GM12891 (cell line): ENCODE data around the gene TTYH3.

ENCODE experiments used
- DNase-seq: peaks from one replicate; pipeline ENCODE4 v3.0.0; 2011; ENCODE audit warnings: low spot score; ENCODE audit not compliant: insufficient read length
- FAIRE-seq: peaks from 2 replicates; lab custom pipeline; 2011; peaks lifted over from hg19 to GRCh38; lab: Jason Lieb, UNC
- PAX5 ChIP-seq: IDR thresholded peaks from 2 replicates; pipeline ENCODE4 v1.6.1; 2011; ENCODE audit warnings: low read length, moderate library complexity, mild to moderate bottlenecking; ENCODE audit not compliant: insufficient read depth, severe bottlenecking
- POLR2A ChIP-seq: IDR thresholded peaks from 2 replicates; pipeline ENCODE4 v1.6.1; 2011; ENCODE audit warnings: low read depth, low read length, control low read depth
- POLR2AphosphoS5 ChIP-seq: IDR thresholded peaks from 2 replicates; pipeline ENCODE4 v1.6.1; 2011; ENCODE audit warnings: low read depth, low read length, control low read depth
- POU2F2 ChIP-seq: IDR thresholded peaks from 2 replicates; pipeline ENCODE4 v1.6.1; 2011; ENCODE audit warnings: low read depth, mild to moderate bottlenecking, control low read depth, low read length, moderate library complexity
- SPI1 ChIP-seq: IDR thresholded peaks from 2 replicates; pipeline ENCODE4 v1.6.1; 2011; ENCODE audit warnings: low read depth, low read length, control low read depth
- TAF1 ChIP-seq: IDR thresholded peaks from 2 replicates; pipeline ENCODE4 v1.6.1; 2011; ENCODE audit warnings: low read depth, low read length, control low read depth

Gene TTYH3

DNA sequence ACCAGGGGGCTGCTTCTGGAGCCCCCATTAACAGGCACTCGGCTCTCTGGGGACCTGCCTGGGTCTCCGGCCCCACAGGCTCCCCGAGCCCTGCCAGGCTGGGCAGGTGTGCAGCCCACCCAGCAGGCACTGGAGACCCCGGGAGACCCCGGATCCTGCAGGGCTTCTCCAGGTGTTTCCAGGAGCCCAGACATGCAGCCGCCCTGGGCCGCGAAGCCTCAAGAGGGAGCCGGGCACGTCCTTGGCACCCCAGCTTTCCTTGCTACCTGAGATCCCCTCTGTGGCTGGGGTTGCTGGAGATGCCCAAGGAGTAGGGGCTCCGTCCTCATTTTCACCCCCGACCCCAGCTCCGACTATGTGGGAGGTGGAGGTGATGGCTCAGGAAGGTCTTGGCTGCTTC lies 48.5 kb downstream of the TTYH3 start:
- FAIRE-seq = no peak

GRCh38 chr7:2680792-2681490 lies 49.2 kb downstream of the TTYH3 start:
- peak; percentile 86 for FAIRE-seq
- peak; percentile 77 for DNase-seq
- no peak for TF ChIP-seq TAF1
- no peak for TF ChIP-seq PAX5
- no peak for TF ChIP-seq SPI1
- no peak for TF ChIP-seq POLR2A
- TF ChIP-seq POU2F2 = no peak

More for the DNA sequence above, 48.5 kb downstream of the TTYH3 start:
- no peak for TF ChIP-seq POU2F2
- no peak for TF ChIP-seq POLR2AphosphoS5
- TF ChIP-seq SPI1 = no peak
- no peak for TF ChIP-seq POLR2A
- no peak for TF ChIP-seq PAX5
- DNase-seq = no peak

DNA sequence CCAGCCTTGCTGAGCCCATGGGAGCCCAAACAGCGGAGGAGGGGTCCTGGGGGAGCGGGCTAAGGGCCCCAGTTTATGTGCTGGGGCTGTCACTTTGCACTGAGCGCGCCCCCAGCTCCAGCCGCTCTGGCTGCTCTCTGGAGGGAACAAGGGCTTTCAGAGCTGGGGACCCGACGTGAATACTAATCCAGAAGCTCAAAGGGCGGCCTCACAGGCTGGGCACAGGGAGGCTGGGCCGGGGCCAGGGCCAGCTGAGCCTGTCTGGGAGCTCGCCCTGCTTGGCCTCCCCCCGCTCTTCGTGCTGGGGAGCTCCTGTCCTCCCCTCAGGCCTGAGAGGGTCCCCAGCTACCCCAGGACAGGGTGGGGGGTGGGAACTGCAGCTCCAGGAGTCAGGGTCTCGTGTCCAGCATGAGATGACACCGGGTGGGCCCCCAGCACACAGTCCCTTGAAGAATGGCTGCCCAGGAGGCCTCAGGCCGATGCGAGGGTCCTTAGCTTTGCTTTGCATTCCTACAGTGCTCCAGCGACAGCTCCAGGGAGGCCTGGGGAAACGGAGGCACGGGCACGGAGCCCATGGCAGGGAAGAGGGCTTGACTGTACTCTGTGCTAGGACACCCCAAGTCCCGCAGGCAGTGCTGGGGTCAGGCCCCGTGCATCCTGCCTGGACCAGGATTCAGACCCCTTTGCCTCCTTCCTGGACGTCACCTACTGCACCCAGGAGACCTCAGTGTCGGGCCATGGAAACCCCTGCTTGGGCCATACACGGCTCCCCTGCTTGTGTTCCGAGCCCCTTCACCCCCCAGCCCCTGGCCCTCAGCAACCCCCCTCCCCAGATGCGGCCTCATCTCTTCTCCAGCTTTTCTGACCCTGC lies 50.4 kb downstream of the TTYH3 start:
- no peak for DNase-seq
- TF ChIP-seq POU2F2 (no peak), TAF1 (no peak), POLR2A (no peak), POLR2AphosphoS5 (no peak), PAX5 (no peak), SPI1 (no peak)
- FAIRE-seq = no peak

DNA sequence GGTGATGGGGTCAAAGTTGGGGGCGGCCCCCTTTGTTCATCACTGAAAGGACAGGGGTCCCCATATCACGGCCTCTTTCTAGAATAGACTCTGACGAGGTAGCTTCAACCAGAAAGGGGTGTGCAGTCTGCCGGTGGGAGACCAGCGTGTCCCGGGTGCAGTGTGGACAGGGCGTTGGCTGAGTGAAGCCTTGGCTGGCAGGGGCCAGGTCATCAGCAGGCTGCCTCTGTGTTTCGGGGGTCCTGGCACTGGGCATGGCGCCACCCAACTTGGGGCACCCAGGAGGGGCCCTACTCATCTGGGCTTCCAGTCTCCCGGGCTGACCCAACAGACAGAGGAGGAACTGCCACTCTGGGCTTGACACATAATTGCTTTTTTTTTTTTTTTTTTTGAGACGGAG lies 52.7 kb downstream of the TTYH3 start:
- DNase-seq = no peak
- no peak for FAIRE-seq

DNA sequence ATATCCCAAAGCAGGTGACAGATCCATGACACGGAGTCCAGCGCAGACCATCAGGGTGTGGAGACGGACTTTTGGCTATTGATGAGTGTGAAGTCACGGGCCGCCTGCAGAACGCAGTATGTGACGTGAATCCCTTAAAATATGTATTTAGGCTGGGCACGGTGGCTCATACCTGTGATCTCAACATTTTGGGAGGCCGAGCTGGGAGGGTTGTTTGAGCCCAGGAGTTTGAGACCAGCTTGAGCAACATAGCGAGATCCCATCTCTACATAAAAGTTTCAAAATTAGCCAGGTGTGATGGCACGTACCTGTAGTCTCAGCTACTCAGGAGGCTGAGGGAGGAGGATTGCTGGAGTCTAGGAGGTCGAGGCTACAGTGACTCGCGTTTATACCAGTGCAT lies 54.3 kb downstream of the TTYH3 start:
- DNase-seq (no peak), FAIRE-seq (no peak)
- TF ChIP-seq PAX5 (no peak), SPI1 (no peak), TAF1 (no peak), POLR2A (no peak), POU2F2 (no peak)

More for the DNA sequence above, 52.7 kb downstream of the TTYH3 start:
- TF ChIP-seq POU2F2 (no peak), SPI1 (no peak), POLR2AphosphoS5 (no peak), POLR2A (no peak), PAX5 (no peak), TAF1 (no peak)

GRCh38 chr7:2687338-2687869 lies 55.6 kb downstream of the TTYH3 start:
- no peak for FAIRE-seq
- TF ChIP-seq SPI1 (no peak), PAX5 (no peak), TAF1 (no peak), POU2F2 (no peak), POLR2AphosphoS5 (no peak), POLR2A (no peak)
- DNase-seq = no peak

- FAIRE-seq (peak; percentile 66), DNase-seq (no peak)
- TF ChIP-seq PAX5 (no peak), POLR2AphosphoS5 (no peak), POLR2A (no peak), TAF1 (no peak), POU2F2 (no peak), SPI1 (no peak)
These were observed 56.1 kb downstream of the TTYH3 start, which contains the start of gene AMZ1 for GRCh38 chr7:2687881-2688318. Gene AMZ1 (plus strand): TSS chr7:2688202. CDS start chr7:2700452, 12,250 bp downstream.

GRCh38 chr7:2688409-2689342 lies 56.9 kb downstream of the TTYH3 start:
- FAIRE-seq = peak; percentile 95
- peak; percentile 73 for DNase-seq
- TF ChIP-seq POLR2A = no peak
- TF ChIP-seq TAF1 = no peak
- no peak for TF ChIP-seq SPI1
- 0 out of 2 replicates have a peak, but pooled peaks have one; percentile 18 for TF ChIP-seq POLR2AphosphoS5
- no peak for TF ChIP-seq PAX5
- TF ChIP-seq POU2F2 = peak; percentile 43; the same call in 1 of the 2 replicates

DNA sequence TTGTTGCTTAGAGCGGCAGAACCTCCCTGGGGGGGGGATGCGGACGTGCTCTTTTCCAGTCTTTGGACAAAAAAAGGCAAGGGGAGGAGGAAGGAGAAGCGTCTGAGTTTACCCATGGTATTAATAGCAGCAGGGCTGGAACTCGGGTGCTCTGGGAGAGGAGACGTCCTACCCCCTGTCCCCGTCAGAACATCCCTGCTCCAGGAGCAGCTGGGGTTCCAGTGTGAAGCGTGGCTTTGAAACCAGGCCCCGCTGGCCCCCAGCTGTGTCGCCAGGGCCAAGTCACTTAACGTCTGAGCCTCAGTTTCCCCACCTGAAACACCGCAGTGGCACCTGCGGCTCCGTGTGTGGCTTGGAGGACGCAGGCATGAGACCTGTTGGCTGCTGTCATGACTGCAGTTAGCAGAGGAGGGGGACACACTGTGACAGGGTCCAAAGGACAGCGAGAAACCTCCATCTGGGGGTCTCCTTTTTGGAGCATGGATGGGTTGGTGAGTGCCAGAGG lies 57.6 kb downstream of the TTYH3 start:
- no peak for FAIRE-seq

More for the DNA sequence above, 57.6 kb downstream of the TTYH3 start:
- no peak for DNase-seq
- TF ChIP-seq POLR2AphosphoS5 = no peak
- TF ChIP-seq POU2F2 = no peak
- no peak for TF ChIP-seq PAX5
- no peak for TF ChIP-seq TAF1
- TF ChIP-seq SPI1 = no peak
- no peak for TF ChIP-seq POLR2A
